HG03558 (cell line): ENCODE results near the gene VPS29.
A peak's percentile ranks its signal among the peaks of the same experiment; 100 is the strongest.
"Not testable (repeated sequence)": the region's sequence is repeated elsewhere in the genome, so short reads cannot be mapped to it uniquely, and the experiment has no call there.

ENCODE experiments used
- ATAC-seq: cut with Tn5 transposase; IDR thresholded peaks from one replicate; pipeline ENCODE4 v1.9.1; 2021; ENCODE audit warnings: moderate number of reproducible peaks; ENCODE audit not compliant: unreplicated experiment; ENCODE audit errors: extremely low read depth

VPS29 gene

DNA sequence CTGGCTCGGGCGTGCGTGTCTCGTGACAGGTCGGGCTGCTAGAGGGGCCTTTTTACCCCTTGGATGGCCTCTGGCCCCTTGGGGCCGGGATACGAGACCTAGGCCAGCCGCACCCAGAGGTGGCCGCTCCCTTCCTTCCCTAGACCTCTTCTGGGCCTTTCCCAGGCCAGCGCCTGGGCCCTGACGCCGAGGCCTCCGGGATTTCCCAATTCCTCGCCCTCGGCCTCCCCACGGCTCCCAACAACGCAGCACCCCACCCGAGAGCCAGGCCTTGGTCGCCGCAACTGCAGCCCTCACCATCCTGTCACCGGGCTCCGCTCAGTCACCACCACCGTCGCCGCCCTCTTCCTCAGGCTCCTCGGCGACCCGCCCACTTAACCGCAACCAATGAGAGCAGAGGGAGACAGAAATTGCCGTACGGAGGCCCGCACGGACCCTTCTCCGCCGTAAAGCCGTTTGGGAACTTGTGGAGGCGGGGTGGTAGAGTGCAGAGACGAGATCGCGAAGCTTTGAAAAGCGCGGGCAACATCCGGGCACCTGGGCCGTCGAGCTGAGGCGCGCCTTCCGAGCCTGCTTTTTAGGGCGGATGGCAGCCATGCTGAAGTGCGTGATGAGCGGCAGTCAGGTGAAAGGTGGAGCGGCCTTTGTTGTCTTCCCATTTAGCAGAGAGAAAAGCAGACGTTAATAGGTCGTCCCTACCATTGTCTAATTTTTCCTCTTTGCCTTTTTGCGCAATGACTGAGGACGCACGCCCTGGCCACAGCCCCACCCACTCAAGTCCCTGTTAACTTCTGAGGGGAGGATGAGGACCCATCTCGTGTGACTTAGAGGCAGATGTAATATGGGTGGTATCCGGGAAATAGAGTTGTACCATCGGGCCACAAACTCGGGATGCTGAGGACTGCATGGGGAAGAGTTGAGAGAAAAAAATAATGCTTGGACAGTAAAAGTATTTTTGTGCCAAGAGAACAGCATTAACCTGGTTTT is at the start of gene VPS29, which contains the start of gene RAD9B:
Gene VPS29 (minus strand): TSS at position 360 of the 987 bp plus-strand sequence. CDS start 60 bp downstream, at position 300.
Gene RAD9B (plus strand): TSS at position 580 of the 987 bp plus-strand sequence. CDS start 7 bp downstream, at position 587.
- ATAC-seq: peak; percentile 81

DNA sequence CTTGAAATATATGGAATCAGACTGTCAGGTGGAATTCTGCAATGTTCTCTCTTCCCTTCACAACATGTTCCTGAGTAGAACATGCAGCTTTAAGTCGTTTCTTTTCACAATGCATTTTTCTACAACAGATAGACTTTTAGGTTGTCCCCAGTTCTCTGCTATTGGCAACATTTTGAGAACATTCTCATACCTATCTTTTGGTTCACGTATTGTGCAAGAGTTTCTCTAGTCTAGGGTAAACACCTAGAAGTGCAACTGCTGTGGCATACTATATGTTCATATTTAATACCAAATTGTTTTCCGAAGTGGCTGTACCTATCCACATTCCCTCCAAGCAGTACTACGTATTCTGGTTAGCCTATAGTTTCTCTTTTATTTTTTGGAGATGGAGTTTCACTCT is 49.1 kb upstream of the VPS29 start:
- no peak for ATAC-seq

- no peak for ATAC-seq
These were observed 47.8 kb upstream of the VPS29 start for GRCh38 chr12:110549716-110550115.

GRCh38 chr12:110548678-110549077 is 46.8 kb upstream of the VPS29 start:
- ATAC-seq: no peak

GRCh38 chr12:110547090-110547489 is 45.2 kb upstream of the VPS29 start:
- ATAC-seq: no peak

DNA sequence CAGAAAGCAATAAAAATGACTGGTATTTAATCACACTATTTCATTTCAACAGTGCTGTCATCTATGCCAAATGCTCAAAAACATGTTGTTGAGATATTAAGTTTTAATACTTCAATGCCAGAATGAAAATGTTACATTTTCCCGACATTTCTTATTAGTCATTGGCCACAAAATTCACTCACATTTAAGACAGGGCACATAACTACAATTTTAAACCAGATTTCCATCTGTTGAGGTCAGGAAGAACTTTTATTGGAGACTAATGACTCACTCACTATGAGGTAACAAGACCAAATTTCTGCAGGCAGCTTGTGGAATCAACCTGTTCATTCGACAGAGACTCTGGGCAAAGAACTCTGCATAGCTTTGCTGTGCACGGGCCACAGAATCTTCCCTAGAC is 44.4 kb upstream of the VPS29 start:
- ATAC-seq: no peak

- no peak for ATAC-seq
These were observed 43.9 kb upstream of the VPS29 start for GRCh38 chr12:110545812-110546211.

- ATAC-seq: not testable (repeated sequence)
These were observed 43.3 kb upstream of the VPS29 start for GRCh38 chr12:110545259-110545658.

GRCh38 chr12:110543965-110544364 is 42.1 kb upstream of the VPS29 start:
- ATAC-seq: no peak

DNA sequence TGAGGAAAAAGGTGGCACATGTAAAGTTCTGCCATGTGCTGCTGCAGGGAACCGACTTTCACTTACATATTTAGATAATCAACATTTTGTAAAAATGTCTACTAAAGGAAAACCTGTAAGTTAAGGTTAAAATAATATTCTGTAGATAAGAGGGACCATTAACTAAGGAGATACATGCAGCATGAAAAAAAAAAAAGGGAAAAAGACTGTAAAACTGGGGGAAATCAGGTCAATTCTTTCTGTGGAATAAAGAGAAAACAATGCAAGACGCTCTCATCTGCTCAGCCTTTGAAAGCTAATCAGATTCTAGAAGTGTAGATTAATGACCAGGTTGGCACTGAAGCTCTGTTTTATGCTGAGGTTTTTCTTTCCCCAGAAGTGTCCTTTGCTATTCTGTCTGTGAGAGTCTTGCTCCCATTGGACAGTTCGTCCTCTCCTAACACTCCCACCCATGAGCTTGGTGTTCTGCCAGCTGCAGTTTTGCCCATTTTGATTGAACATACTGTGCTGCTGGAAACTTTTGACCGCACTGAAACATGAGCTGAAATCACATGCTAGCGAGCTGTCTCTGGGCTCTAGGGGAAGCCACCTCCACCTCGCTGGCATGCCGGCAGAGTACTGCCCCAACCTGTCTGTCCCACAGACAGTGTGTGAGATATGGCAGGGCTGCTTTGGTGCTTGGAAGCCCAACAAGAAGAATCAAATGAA is 41.5 kb upstream of the VPS29 start:
- ATAC-seq: no peak

GRCh38 chr12:110540048-110540447 is 38.1 kb upstream of the VPS29 start:
- no peak for ATAC-seq

DNA sequence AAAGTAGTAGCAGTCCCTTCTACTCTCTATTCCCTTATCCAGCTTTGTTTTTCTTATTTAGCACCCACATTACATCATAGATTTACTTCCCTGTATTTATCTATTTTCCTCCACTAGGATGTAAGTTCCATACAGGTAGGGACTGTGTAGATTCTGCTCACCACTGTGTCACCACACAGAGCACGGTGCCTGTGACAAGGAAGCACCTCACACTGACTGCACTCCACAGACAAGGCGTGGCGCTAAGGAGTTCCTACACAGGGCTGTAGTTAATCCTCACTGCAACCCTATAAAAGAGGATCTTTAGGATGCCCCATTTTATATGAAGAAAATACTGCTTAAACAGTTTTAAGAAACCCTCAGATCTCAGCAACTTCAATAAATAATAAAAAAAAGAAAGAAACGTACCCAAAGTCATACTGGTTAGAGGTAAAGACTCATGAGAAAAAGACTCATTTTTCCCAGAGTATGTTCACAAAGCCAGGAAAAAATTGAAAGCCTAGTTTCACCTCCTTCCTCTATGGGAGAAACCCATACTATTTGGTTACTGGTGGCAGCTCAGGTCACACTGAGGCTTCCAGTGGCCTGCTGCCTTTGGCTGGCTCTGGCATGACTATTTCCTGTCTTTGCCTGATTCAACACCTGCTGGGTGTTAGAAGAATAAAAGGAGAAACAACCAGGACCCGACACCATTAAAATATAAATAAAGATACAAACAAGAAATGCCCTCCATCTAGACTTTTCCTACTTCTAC is 37.1 kb upstream of the VPS29 start:
- no peak for ATAC-seq

GRCh38 chr12:110537605-110538409 is 35.9 kb upstream of the VPS29 start:
- no peak for ATAC-seq

- ATAC-seq: no peak
These were observed 35.1 kb upstream of the VPS29 start for GRCh38 chr12:110536834-110537604.

GRCh38 chr12:110534811-110535210 is 32.9 kb upstream of the VPS29 start:
- ATAC-seq: no peak

- no peak for ATAC-seq
These were observed 31.7 kb upstream of the VPS29 start for GRCh38 chr12:110533607-110534006.

GRCh38 chr12:110532644-110533043 is 30.7 kb upstream of the VPS29 start:
- no peak for ATAC-seq

GRCh38 chr12:110531741-110532333 is 29.9 kb upstream of the VPS29 start:
- ATAC-seq: peak; percentile 64
